Liver (tissue), 9 donors: ENCODE measurements around the gene DDX52. TPM values are rescaled to one million over a fixed set of nuclear protein-coding genes. Genes with fewer than 3 reads are reported as not detected.

Experiments
- DNase-seq: peaks from one replicate; pipeline ENCODE4 v3.0.0-alpha.2; 2017; ENCODE audit warnings: low spot score
- H3K27ac ChIP-seq, 2 donors: one replicate each; pipeline ENCODE4 v1.7.0; 2013; ENCODE audit warnings: inconsistent platforms in 2 of 2, low read length in 2 of 2, control low read depth in 1 of 2, low read depth in 1 of 2, mild to moderate bottlenecking in 1 of 2
- H3K27me3 ChIP-seq, 4 donors: one replicate each; pipeline versions ENCODE4 v1.6.1 to v1.7.0; 2013; ENCODE audit warnings: low read length in 3 of 4, inconsistent platforms in 1 of 4, mild to moderate bottlenecking in 1 of 4, moderate library complexity in 1 of 4; ENCODE audit not compliant: control insufficient read depth in 4 of 4, insufficient read depth in 4 of 4
- H3K36me3 ChIP-seq, 4 donors: one replicate each; pipeline versions ENCODE4 v1.6.1 to v1.7.0; 2013; ENCODE audit warnings: low read length in 3 of 4, mild to moderate bottlenecking in 3 of 4, low read depth in 1 of 4, moderate library complexity in 1 of 4; ENCODE audit not compliant: control insufficient read depth in 4 of 4, insufficient read depth in 3 of 4
- H3K4me1 ChIP-seq, 4 donors: one replicate each; pipeline versions ENCODE4 v1.6.1 to v1.7.0; 2013; ENCODE audit warnings: low read length in 3 of 4, mild to moderate bottlenecking in 3 of 4, moderate library complexity in 1 of 4; ENCODE audit not compliant: control insufficient read depth in 4 of 4, insufficient read depth in 4 of 4
- H3K4me3 ChIP-seq, 3 donors: one replicate each; pipeline versions ENCODE4 v1.6.1 to v1.7.0; 2013; ENCODE audit warnings: low read length in 3 of 3, control low read depth in 1 of 3, low read depth in 1 of 3, mild to moderate bottlenecking in 1 of 3
- H3K9ac ChIP-seq, 2 donors: one replicate each; pipeline ENCODE4 v1.7.0; 2013; ENCODE audit warnings: low read length in 2 of 2, mild to moderate bottlenecking in 2 of 2, moderate library complexity in 2 of 2, control low read depth in 1 of 2, low read depth in 1 of 2
- H3K9me3 ChIP-seq, 4 donors: one replicate each; pipeline versions ENCODE4 v1.6.1 to v1.7.0; 2013; ENCODE audit warnings: low read length in 3 of 4; ENCODE audit not compliant: control insufficient read depth in 4 of 4
- FOXA1 ChIP-seq: IDR thresholded peaks from 2 replicates; pipeline ENCODE4 v1.6.1; 2016; ENCODE audit warnings: antibody characterized with exemption
- FOXA2 ChIP-seq: IDR thresholded peaks from 2 replicates; pipeline ENCODE4 v1.6.1; 2016; ENCODE audit warnings: antibody characterized with exemption
- GABPA ChIP-seq, 2 donors: IDR thresholded peaks in 1 of 2; conservative IDR thresholded peaks in 1 of 2; 2 replicates each; pipeline ENCODE4 v1.6.1; 2016; ENCODE audit warnings: antibody characterized with exemption in 2 of 2, mild to moderate bottlenecking in 1 of 2, moderate library complexity in 1 of 2
- HNF4A ChIP-seq, 2 donors: conservative IDR thresholded peaks; 2 replicates each; pipeline ENCODE4 v1.6.1; 2016; ENCODE audit warnings: antibody characterized with exemption in 2 of 2, mild to moderate bottlenecking in 2 of 2
- HNF4G ChIP-seq: IDR thresholded peaks from 2 replicates; pipeline ENCODE4 v1.6.1; 2016; ENCODE audit warnings: antibody characterized with exemption
- JUND ChIP-seq, 2 donors: IDR thresholded peaks; 2 replicates each; pipeline ENCODE4 v1.6.1; 2016; ENCODE audit warnings: antibody characterized with exemption in 2 of 2
- NR2F2 ChIP-seq: IDR thresholded peaks from 2 replicates; pipeline ENCODE4 v1.6.1; 2016; ENCODE audit warnings: antibody characterized with exemption
- RAD21 ChIP-seq, 2 donors: IDR thresholded peaks; 2 replicates each; pipeline ENCODE4 v1.6.1; 2016; ENCODE audit warnings: antibody characterized with exemption in 2 of 2, mild to moderate bottlenecking in 2 of 2
- RXRA ChIP-seq, 2 donors: IDR thresholded peaks; 2 replicates each; pipeline ENCODE4 v1.6.1; 2017 to 2018; ENCODE audit warnings: antibody characterized with exemption in 2 of 2, mild to moderate bottlenecking in 1 of 2
- SP1 ChIP-seq: IDR thresholded peaks from 2 replicates; pipeline ENCODE4 v1.6.1; 2018; ENCODE audit warnings: antibody characterized with exemption, mild to moderate bottlenecking
- TAF1 ChIP-seq: conservative IDR thresholded peaks from 2 replicates; pipeline ENCODE4 v1.6.1; 2016; ENCODE audit warnings: antibody characterized with exemption, mild to moderate bottlenecking
- YY1 ChIP-seq: IDR thresholded peaks from 2 replicates; pipeline ENCODE4 v1.6.1; 2016; ENCODE audit warnings: antibody characterized with exemption, mild to moderate bottlenecking
- WGBS: extraction: QIAGEN DNeasy Blood & Tissue Kit; methylation state at CpG from one replicate; pipeline ENCODE4 v1.1.7; 2013; 5-methylcytosine and 5-hydroxymethylcytosine counted together
- polyA plus RNA-seq, 2 donors: library from polyadenylated mRNA; stranded (reverse) in 1 of 2; unstranded in 1 of 2; fragments of 200-250 nt in 1 of 2; fragments of >200 nt in 1 of 2; fragmentation: Nextera tagmentation in 1 of 2; extraction: Ambion mirVana in 1 of 2; gene quantifications; one replicate each; pipeline versions ENCODE4 v1.2.1 to v1.2.3, GENCODE V29; 2013 to 2015
- total RNA-seq, 2 donors: library from RNA; depleted of rRNA; stranded (reverse); fragments of >200 nt; gene quantifications; one replicate each; pipeline ENCODE4 v1.2.3, GENCODE V29; 2014
- TF ChIP-seq, protein P1 (sequence below): fragments of 150-350 bp; IDR thresholded peaks from 2 replicates; pipeline ENCODE4 v1.5.1; 2017; ENCODE audit warnings: improper control_type of control experiment, low read depth, low read length; ENCODE audit not compliant: missing input control
- TF ChIP-seq, protein P2 (sequence below): IDR thresholded peaks from 2 replicates; pipeline ENCODE4 v1.6.1; 2016; ENCODE audit warnings: antibody characterized with exemption
- TF ChIP-seq, protein P3 (sequence below): IDR thresholded peaks from 2 replicates; pipeline ENCODE4 v1.6.1; 2016; ENCODE audit warnings: antibody characterized with exemption, mild to moderate bottlenecking
- TF ChIP-seq, protein P4 (sequence below): IDR thresholded peaks from 2 replicates; pipeline ENCODE4 v1.6.1; 2016; ENCODE audit warnings: antibody characterized with exemption
- TF ChIP-seq, protein P5 (sequence below): IDR thresholded peaks from 2 replicates; pipeline ENCODE4 v1.6.1; 2016; ENCODE audit warnings: antibody characterized with exemption
- donor health status: healthy.
- donor health status: healthy.
- donor health status: healthy.
- donor health status: healthy.
- donor health status: healthy.

DDX52 gene
- total and polyA plus RNA-seq, 4 donors = 4.6 to 14.1 (median 11.6) TPM

DNA sequence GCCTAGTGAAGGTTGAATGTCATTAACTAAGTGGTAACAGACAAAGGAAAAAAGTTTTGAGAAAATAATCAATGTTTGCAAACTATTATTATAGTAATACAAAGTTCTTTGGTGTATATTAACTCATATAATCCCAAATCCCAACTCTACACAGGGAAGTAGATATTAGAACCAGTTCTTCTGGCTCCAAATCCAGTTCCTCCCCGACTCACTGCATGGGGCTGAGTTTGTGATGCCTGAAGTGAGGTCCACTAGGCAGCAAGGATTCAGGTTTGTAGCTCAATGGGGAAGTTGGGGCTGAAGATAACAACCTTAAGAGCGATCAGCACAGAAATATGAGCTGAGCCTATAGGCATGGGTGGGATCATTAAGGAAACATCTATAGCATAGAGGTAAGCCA is 28.4 kb downstream of the DDX52 start (continued):
- TF ChIP-seq GABPA (IDR thresholded peaks at IDR 0.05 in 1 of 2, conservative IDR thresholded peaks at IDR 0.05 in 1 of 2) = no peak

DNA sequence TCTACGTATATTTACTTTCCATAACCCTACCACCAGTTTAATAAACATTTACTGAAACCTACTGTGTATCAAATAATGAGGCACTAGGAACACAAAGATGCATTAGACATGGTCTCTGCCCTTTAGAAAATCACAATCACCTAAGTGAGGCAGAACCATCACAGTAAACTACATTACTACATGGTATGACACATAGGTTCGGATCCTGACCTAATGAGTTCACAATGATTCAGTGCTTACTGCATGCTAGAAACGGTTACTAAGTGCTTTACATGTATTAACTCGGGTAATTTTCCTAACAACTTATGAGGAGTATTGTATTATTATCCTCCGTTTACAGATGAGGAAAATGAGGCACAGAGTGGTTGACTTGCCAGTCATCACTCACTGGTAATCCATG is 28.9 kb downstream of the DDX52 start:
- H3K4me3 ChIP-seq = no peak overlapping the region
- H3K9me3 ChIP-seq = no peaks in the 10 kb centered on the region
- TF ChIP-seq YY1 (no peak), FOXA1 (no peak), HNF4A (conservative IDR thresholded peaks at IDR 0.05) (no peak), RXRA (IDR thresholded peaks at IDR 0.05) (no peak), NR2F2 (no peak), SP1 (no peak), GABPA (IDR thresholded peaks at IDR 0.05 in 1 of 2, conservative IDR thresholded peaks at IDR 0.05 in 1 of 2) (no peak), FOXA2 (no peak), RAD21 (IDR thresholded peaks at IDR 0.05) (no peak), HNF4G (no peak), JUND (IDR thresholded peaks at IDR 0.05) (no peak), TAF1 (no peak)
- TF ChIP-seq, protein P1, sequence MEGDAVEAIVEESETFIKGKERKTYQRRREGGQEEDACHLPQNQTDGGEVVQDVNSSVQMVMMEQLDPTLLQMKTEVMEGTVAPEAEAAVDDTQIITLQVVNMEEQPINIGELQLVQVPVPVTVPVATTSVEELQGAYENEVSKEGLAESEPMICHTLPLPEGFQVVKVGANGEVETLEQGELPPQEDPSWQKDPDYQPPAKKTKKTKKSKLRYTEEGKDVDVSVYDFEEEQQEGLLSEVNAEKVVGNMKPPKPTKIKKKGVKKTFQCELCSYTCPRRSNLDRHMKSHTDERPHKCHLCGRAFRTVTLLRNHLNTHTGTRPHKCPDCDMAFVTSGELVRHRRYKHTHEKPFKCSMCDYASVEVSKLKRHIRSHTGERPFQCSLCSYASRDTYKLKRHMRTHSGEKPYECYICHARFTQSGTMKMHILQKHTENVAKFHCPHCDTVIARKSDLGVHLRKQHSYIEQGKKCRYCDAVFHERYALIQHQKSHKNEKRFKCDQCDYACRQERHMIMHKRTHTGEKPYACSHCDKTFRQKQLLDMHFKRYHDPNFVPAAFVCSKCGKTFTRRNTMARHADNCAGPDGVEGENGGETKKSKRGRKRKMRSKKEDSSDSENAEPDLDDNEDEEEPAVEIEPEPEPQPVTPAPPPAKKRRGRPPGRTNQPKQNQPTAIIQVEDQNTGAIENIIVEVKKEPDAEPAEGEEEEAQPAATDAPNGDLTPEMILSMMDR = no peak
- TF ChIP-seq, protein P2, sequence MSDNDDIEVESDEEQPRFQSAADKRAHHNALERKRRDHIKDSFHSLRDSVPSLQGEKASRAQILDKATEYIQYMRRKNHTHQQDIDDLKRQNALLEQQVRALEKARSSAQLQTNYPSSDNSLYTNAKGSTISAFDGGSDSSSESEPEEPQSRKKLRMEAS = no peak
- TF ChIP-seq, protein P3, sequence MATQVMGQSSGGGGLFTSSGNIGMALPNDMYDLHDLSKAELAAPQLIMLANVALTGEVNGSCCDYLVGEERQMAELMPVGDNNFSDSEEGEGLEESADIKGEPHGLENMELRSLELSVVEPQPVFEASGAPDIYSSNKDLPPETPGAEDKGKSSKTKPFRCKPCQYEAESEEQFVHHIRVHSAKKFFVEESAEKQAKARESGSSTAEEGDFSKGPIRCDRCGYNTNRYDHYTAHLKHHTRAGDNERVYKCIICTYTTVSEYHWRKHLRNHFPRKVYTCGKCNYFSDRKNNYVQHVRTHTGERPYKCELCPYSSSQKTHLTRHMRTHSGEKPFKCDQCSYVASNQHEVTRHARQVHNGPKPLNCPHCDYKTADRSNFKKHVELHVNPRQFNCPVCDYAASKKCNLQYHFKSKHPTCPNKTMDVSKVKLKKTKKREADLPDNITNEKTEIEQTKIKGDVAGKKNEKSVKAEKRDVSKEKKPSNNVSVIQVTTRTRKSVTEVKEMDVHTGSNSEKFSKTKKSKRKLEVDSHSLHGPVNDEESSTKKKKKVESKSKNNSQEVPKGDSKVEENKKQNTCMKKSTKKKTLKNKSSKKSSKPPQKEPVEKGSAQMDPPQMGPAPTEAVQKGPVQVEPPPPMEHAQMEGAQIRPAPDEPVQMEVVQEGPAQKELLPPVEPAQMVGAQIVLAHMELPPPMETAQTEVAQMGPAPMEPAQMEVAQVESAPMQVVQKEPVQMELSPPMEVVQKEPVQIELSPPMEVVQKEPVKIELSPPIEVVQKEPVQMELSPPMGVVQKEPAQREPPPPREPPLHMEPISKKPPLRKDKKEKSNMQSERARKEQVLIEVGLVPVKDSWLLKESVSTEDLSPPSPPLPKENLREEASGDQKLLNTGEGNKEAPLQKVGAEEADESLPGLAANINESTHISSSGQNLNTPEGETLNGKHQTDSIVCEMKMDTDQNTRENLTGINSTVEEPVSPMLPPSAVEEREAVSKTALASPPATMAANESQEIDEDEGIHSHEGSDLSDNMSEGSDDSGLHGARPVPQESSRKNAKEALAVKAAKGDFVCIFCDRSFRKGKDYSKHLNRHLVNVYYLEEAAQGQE = no peak
- TF ChIP-seq, protein P4, sequence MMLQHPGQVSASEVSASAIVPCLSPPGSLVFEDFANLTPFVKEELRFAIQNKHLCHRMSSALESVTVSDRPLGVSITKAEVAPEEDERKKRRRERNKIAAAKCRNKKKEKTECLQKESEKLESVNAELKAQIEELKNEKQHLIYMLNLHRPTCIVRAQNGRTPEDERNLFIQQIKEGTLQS = no peak
- TF ChIP-seq, protein P5, sequence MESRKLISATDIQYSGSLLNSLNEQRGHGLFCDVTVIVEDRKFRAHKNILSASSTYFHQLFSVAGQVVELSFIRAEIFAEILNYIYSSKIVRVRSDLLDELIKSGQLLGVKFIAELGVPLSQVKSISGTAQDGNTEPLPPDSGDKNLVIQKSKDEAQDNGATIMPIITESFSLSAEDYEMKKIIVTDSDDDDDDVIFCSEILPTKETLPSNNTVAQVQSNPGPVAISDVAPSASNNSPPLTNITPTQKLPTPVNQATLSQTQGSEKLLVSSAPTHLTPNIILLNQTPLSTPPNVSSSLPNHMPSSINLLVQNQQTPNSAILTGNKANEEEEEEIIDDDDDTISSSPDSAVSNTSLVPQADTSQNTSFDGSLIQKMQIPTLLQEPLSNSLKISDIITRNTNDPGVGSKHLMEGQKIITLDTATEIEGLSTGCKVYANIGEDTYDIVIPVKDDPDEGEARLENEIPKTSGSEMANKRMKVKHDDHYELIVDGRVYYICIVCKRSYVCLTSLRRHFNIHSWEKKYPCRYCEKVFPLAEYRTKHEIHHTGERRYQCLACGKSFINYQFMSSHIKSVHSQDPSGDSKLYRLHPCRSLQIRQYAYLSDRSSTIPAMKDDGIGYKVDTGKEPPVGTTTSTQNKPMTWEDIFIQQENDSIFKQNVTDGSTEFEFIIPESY = no peak
- peaks cover 0 to 3% (median 2%) of the 10 kb centered on the region in 4 donors for H3K4me1 ChIP-seq
- peaks cover 0 to 24% (median 19%) of the 10 kb centered on the region in 4 donors for H3K36me3 ChIP-seq
- no peak overlapping the region for H3K9ac ChIP-seq
- WGBS = 94% methylated on average over 5 of the region's 5 CpGs
- no peak overlapping the region for H3K27ac ChIP-seq
- no peak for DNase-seq
- H3K27me3 ChIP-seq = no peaks in the 10 kb centered on the region
